CD8-positive, alpha-beta memory T cell (primary cell): ENCODE results near the gene GABRB1. TPM values are rescaled to one million over a fixed set of nuclear protein-coding genes. Genes with fewer than 3 reads are reported as not detected.
"Not testable (repeated sequence)": the region's sequence is repeated elsewhere in the genome, so short reads cannot be mapped to it uniquely, and the experiment has no call there.

Source experiments
- CTCF ChIA-PET: fragments of 350-600 bp; sonication (Branson Sonifier 250); formaldehyde crosslinking; loops from one replicate; lab custom pipeline; 2021; ENCODE audit warnings: antibody characterized with exemption; lab: Charles Lee
- POLR2A ChIA-PET: fragments of 350-600 bp; sonication (Branson Sonifier 250); formaldehyde crosslinking; loops from one replicate; lab custom pipeline; 2021; ENCODE audit warnings: antibody characterized with exemption; lab: Charles Lee
- DNase-seq, 5 donors: peaks; one replicate each; pipeline versions ENCODE4 v3.0.0 to v3.0.0-alpha.2; 2020 to 2022; ENCODE audit warnings: mixed read lengths in 1 of 5
- H3K27ac ChIP-seq: one replicate; pipeline ENCODE4 v1.7.0; 2013; ENCODE audit warnings: low read depth, mild to moderate bottlenecking, low read length, moderate library complexity
- H3K27me3 ChIP-seq: 2 replicates; pipeline ENCODE4 v1.7.0; 2013; ENCODE audit warnings: low read length, mild to moderate bottlenecking; ENCODE audit not compliant: insufficient read depth, poor library complexity, severe bottlenecking
- H3K36me3 ChIP-seq: 2 replicates; pipeline ENCODE4 v1.7.0; 2013; ENCODE audit warnings: mild to moderate bottlenecking, low read length, moderate library complexity; ENCODE audit not compliant: insufficient read depth
- H3K4me1 ChIP-seq: 2 replicates; pipeline ENCODE4 v1.7.0; 2013; ENCODE audit warnings: mild to moderate bottlenecking, low read length, moderate library complexity; ENCODE audit not compliant: insufficient read depth
- H3K4me3 ChIP-seq: 2 replicates; pipeline ENCODE4 v1.7.0; 2013; ENCODE audit warnings: mild to moderate bottlenecking, low read length
- H3K9me3 ChIP-seq: 2 replicates; pipeline ENCODE4 v1.7.0; 2013; ENCODE audit warnings: mild to moderate bottlenecking, low read length
- H3K27ac Mint-ChIP-seq, 8 donors: one replicate each; pipeline ENCODE4 v1.8.0; 2020 to 2021; ENCODE audit warnings: mixed read lengths in 8 of 8, mild to moderate bottlenecking in 6 of 8, inconsistent platforms in 3 of 8, moderate library complexity in 3 of 8
- H3K27me3 Mint-ChIP-seq, 2 donors: one replicate each; pipeline ENCODE4 v1.8.0; 2020 to 2021; ENCODE audit warnings: mixed read lengths in 2 of 2, mild to moderate bottlenecking in 1 of 2, moderate library complexity in 1 of 2
- H3K36me3 Mint-ChIP-seq, 3 donors: one replicate each; pipeline ENCODE4 v1.8.0; 2020 to 2021; ENCODE audit warnings: mixed read lengths in 3 of 3, inconsistent platforms in 1 of 3, mild to moderate bottlenecking in 1 of 3
- H3K4me1 Mint-ChIP-seq, 3 donors: one replicate each; pipeline ENCODE4 v1.8.0; 2020 to 2021; ENCODE audit warnings: mixed read lengths in 3 of 3, inconsistent platforms in 1 of 3, mild to moderate bottlenecking in 1 of 3
- H3K4me3 Mint-ChIP-seq, 7 donors: one replicate each; pipeline ENCODE4 v1.8.0; 2020 to 2021; ENCODE audit warnings: mixed read lengths in 7 of 7, mild to moderate bottlenecking in 6 of 7, moderate library complexity in 4 of 7, inconsistent platforms in 2 of 7
- H3K9me3 Mint-ChIP-seq, 5 donors: one replicate each; pipeline ENCODE4 v1.8.0; 2020 to 2022; ENCODE audit warnings: mixed read lengths in 5 of 5, mild to moderate bottlenecking in 3 of 5, moderate library complexity in 2 of 5, inconsistent platforms in 1 of 5
- polyA plus RNA-seq: library from polyadenylated mRNA; unstranded; fragments of 300-500 nt; fragmentation: Illumina TruSeq; gene quantifications from one replicate; pipeline ENCODE4 v1.2.3, GENCODE V29; 2021
- total RNA-seq, 2 experiments: library from RNA; stranded (reverse); gene quantifications; one replicate each; pipeline ENCODE4 v1.2.3, GENCODE V29; 2021

Gene GABRB1
- total and polyA plus RNA-seq, 3 experiments from 2014 or later, result not detected

DNA sequence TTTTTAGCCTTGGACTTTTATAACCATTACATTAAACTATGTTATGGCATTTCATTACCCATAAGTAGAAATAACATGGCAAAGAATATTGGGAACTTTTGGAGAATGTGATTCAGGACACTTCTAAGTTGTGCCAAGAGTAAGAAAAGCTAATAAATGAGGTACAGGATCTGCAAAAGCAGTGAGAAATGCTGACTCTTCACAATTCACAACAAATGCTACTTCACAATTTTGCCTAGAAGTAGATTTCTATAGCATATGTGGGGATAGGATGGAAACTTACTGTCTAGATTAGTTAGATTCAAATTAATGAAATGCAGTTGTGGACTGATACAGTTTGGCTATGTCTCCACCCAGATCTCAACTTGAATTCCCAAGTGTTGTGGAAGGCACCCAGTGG is 258.4 kb downstream of the GABRB1 start:
- H3K27ac ChIP-seq, result no peak overlapping the region
- no peaks in the 10 kb centered on the region for H3K36me3 ChIP-seq
- ChIA-PET POLR2A (no interaction called here), CTCF (no interaction called here)
- Mint-ChIP-seq H3K36me3 (no peaks in the 10 kb centered on the region), H3K4me3 (no peak overlapping the region), H3K9me3 (no peaks in the 10 kb centered on the region), H3K4me1 (no peaks in the 10 kb centered on the region), H3K27me3 (peaks cover 2 to 19% of the 10 kb centered on the region in 2 donors), H3K27ac (no peak overlapping the region)
- no peaks in the 10 kb centered on the region for H3K9me3 ChIP-seq
- H3K4me1 ChIP-seq, result no peaks in the 10 kb centered on the region
- no peak for DNase-seq
- H3K27me3 ChIP-seq, result no peaks in the 10 kb centered on the region
- H3K4me3 ChIP-seq, result no peak overlapping the region

- H3K4me1 Mint-ChIP-seq, H3K4me3 Mint-ChIP-seq, CTCF ChIA-PET, H3K27ac Mint-ChIP-seq, H3K36me3 Mint-ChIP-seq, POLR2A ChIA-PET, H3K36me3 ChIP-seq, H3K9me3 ChIP-seq, H3K27me3 ChIP-seq, DNase-seq, H3K27ac ChIP-seq, H3K4me3 ChIP-seq, H3K4me1 ChIP-seq, H3K9me3 Mint-ChIP-seq: not testable (repeated sequence)
- H3K27me3 Mint-ChIP-seq, result peaks cover 2 to 18% of the 10 kb centered on the region in 2 donors
These were observed 259.5 kb downstream of the GABRB1 start for GRCh38 chr4:47290873-47291272.

DNA sequence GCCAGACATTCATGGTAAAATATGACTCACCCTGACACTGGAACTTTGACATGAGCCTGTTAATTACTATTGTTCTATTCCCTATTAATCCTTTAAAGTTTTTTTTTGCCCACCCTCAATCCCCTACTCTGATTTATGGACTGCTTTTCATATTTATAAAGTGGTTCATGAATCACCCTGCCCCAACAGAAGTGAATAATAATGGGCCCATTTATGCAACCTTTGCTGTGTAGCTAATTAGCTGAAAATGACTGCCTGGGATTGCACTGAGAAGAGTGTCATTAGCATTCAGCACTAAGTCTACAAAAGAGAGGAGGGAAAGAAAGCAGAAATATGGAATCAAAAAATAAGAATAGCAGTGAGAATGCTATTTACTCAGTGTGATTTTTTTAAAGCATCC is 277.8 kb downstream of the GABRB1 start:
- CTCF ChIA-PET, result no interaction called here
- no peak for DNase-seq
- Mint-ChIP-seq H3K27ac (no peak overlapping the region), H3K27me3 (peaks cover 9 to 17% of the 10 kb centered on the region in 2 donors), H3K9me3 (no peaks in the 10 kb centered on the region), H3K4me3 (no peak overlapping the region), H3K36me3 (no peaks in the 10 kb centered on the region), H3K4me1 (no peaks in the 10 kb centered on the region)
- Histone ChIP-seq H3K36me3 (no peaks in the 10 kb centered on the region), H3K4me3 (no peak overlapping the region), H3K27ac (no peak overlapping the region), H3K4me1 (no peaks in the 10 kb centered on the region), H3K27me3 (no peaks in the 10 kb centered on the region), H3K9me3 (no peaks in the 10 kb centered on the region)
- POLR2A ChIA-PET, result no interaction called here

GRCh38 chr4:47312170-47312569 is 280.8 kb downstream of the GABRB1 start:
- H3K36me3 Mint-ChIP-seq, result no peaks in the 10 kb centered on the region
- H3K27me3 Mint-ChIP-seq, result peaks cover 2 to 4% of the 10 kb centered on the region in 2 donors
- Histone ChIP-seq H3K4me1 (no peaks in the 10 kb centered on the region), H3K36me3 (no peaks in the 10 kb centered on the region), H3K27me3 (no peaks in the 10 kb centered on the region), H3K4me3 (no peak overlapping the region), H3K9me3 (no peaks in the 10 kb centered on the region), H3K27ac (no peak overlapping the region)
- no peak overlapping the region for H3K4me3 Mint-ChIP-seq
- H3K27ac Mint-ChIP-seq, result no peak overlapping the region
- ChIA-PET POLR2A (no interaction called here), CTCF (no interaction called here)
- H3K4me1 Mint-ChIP-seq, result no peaks in the 10 kb centered on the region
- H3K9me3 Mint-ChIP-seq, result no peaks in the 10 kb centered on the region
- DNase-seq, result no peak

GRCh38 chr4:47313384-47313783 is 282.0 kb downstream of the GABRB1 start:
- no peak for DNase-seq
- ChIA-PET CTCF (no interaction called here), POLR2A (no interaction called here)
- Histone ChIP-seq H3K27ac (no peak overlapping the region), H3K9me3 (no peaks in the 10 kb centered on the region), H3K36me3 (no peaks in the 10 kb centered on the region), H3K27me3 (no peaks in the 10 kb centered on the region), H3K4me1 (no peaks in the 10 kb centered on the region), H3K4me3 (no peak overlapping the region)
- H3K4me1 Mint-ChIP-seq, result no peaks in the 10 kb centered on the region
- peaks cover 2 to 4% of the 10 kb centered on the region in 2 donors for H3K27me3 Mint-ChIP-seq
- no peak overlapping the region for H3K27ac Mint-ChIP-seq
- no peak overlapping the region for H3K4me3 Mint-ChIP-seq
- H3K36me3 Mint-ChIP-seq, result no peaks in the 10 kb centered on the region
- no peaks in the 10 kb centered on the region for H3K9me3 Mint-ChIP-seq

GRCh38 chr4:47315346-47315745 is 284.0 kb downstream of the GABRB1 start:
- Histone ChIP-seq H3K27me3 (no peaks in the 10 kb centered on the region), H3K4me3 (no peak overlapping the region), H3K9me3 (no peaks in the 10 kb centered on the region), H3K36me3 (no peaks in the 10 kb centered on the region), H3K4me1 (no peaks in the 10 kb centered on the region), H3K27ac (no peak overlapping the region)
- Mint-ChIP-seq H3K4me3 (no peak overlapping the region), H3K9me3 (no peaks in the 10 kb centered on the region), H3K27me3 (peaks cover 0 to 8% of the 10 kb centered on the region in 2 donors), H3K36me3 (no peaks in the 10 kb centered on the region), H3K27ac (no peak overlapping the region), H3K4me1 (no peaks in the 10 kb centered on the region)
- no peak for DNase-seq
- POLR2A ChIA-PET, result no interaction called here
- CTCF ChIA-PET, result no interaction called here

DNA sequence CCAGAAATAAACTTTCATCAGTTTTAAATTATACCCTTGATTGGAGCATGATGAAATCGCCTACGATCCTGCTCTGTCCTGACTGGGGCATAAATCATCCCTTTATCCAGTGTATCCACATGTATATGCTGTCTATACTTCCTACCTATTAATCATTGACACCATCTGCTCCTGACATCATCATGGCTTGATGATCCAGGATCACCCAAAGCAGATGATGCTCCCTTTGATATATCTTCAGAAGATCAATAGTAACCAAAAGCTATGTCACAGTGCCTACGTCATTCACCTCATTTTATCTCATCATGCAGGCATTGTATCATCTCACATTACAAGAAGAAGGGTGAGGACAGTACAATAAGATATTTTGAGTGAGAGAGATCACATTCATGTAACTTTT is 294.7 kb downstream of the GABRB1 start:
- ChIA-PET POLR2A (no interaction called here), CTCF (no interaction called here)
- Mint-ChIP-seq H3K9me3 (peaks cover 0 to 4% (median 0%) of the 10 kb centered on the region in 5 donors), H3K36me3 (no peaks in the 10 kb centered on the region), H3K27me3 (peaks cover 5 to 15% of the 10 kb centered on the region in 2 donors), H3K27ac (no peak overlapping the region), H3K4me1 (peaks cover 0 to 3% (median 0%) of the 10 kb centered on the region in 3 donors), H3K4me3 (no peak overlapping the region)
- H3K4me3 ChIP-seq, result no peak overlapping the region
- no peaks in the 10 kb centered on the region for H3K36me3 ChIP-seq
- H3K27me3 ChIP-seq, result no peaks in the 10 kb centered on the region
- no peak for DNase-seq
- no peaks in the 10 kb centered on the region for H3K9me3 ChIP-seq
- no peaks in the 10 kb centered on the region for H3K4me1 ChIP-seq
- H3K27ac ChIP-seq, result no peak overlapping the region

- Histone ChIP-seq H3K4me3 (no peak overlapping the region), H3K36me3 (no peaks in the 10 kb centered on the region), H3K27ac (no peak overlapping the region), H3K9me3 (no peaks in the 10 kb centered on the region), H3K4me1 (no peaks in the 10 kb centered on the region), H3K27me3 (no peaks in the 10 kb centered on the region)
- peaks cover 4 to 23% of the 10 kb centered on the region in 2 donors for H3K27me3 Mint-ChIP-seq
- no peak overlapping the region for H3K27ac Mint-ChIP-seq
- peaks cover 0 to 4% (median 0%) of the 10 kb centered on the region in 5 donors for H3K9me3 Mint-ChIP-seq
- POLR2A ChIA-PET, result no interaction called here
- H3K4me1 Mint-ChIP-seq, result no peaks in the 10 kb centered on the region
- H3K4me3 Mint-ChIP-seq, result no peak overlapping the region
- H3K36me3 Mint-ChIP-seq, result no peaks in the 10 kb centered on the region
- CTCF ChIA-PET, result no interaction called here
- DNase-seq, result no peak
These were observed 299.5 kb downstream of the GABRB1 start for GRCh38 chr4:47330866-47331265.

- H3K4me3 ChIP-seq, result no peak overlapping the region
- H3K9me3 ChIP-seq, result no peaks in the 10 kb centered on the region
- no peaks in the 10 kb centered on the region for H3K4me1 ChIP-seq
- no peaks in the 10 kb centered on the region for H3K4me1 Mint-ChIP-seq
- no peak for DNase-seq
- H3K27ac Mint-ChIP-seq, result no peak overlapping the region
- CTCF ChIA-PET, result no interaction called here
- H3K27me3 ChIP-seq, result no peaks in the 10 kb centered on the region
- no peaks in the 10 kb centered on the region for H3K9me3 Mint-ChIP-seq
- no peak overlapping the region for H3K4me3 Mint-ChIP-seq
- peaks cover 8 to 34% of the 10 kb centered on the region in 2 donors for H3K27me3 Mint-ChIP-seq
- H3K36me3 ChIP-seq, result no peaks in the 10 kb centered on the region
- no peak overlapping the region for H3K27ac ChIP-seq
- POLR2A ChIA-PET, result no interaction called here
- H3K36me3 Mint-ChIP-seq, result no peaks in the 10 kb centered on the region
These were observed 303.3 kb downstream of the GABRB1 start for GRCh38 chr4:47334652-47335051.
